ENCODE results near the gene EID3.

Gene EID3

DNA sequence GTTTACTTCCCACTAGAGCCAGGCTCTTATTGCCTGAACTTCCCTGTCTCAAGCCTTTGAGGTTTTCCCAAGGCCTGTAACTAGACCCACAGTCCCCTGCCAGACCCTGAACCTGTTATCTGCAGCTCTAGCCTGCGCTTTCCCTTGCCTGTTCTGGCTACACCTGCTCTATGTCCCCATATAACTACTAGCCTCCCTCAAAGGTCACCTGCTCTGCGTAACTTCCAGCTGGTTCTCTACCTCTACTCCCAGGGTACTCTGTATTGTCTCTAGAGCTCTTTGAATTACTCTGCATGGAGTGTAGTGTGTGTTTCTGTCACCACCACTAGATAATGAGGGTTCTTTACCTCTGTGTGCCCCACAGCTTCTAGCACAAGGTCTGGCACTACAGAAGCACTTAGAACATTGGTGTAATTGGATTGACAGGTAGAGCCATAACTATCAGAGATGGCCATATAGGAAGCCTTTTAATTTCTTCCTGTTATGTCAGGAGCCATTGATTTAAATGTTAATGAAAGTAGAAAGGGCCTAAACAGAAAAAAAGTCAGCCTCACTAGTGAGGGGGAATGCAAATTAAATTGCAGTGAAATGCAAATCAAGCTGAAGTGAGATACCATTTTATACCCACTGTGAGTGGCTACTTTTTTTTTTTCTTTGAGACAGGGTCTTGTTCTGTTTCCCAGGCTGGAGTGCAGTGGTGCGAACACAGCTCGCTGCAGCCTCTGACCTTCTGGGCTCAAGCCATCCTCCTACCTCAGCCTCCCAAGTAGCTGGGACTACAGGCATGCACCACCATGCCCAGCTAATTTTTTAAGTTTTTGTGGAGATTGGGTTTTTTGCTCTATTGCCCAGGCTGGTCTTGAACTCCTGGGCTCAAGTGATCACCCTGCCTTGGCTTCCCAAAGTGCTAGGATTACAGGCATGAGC, 47.8 kb downstream of the EID3 start:
- no peak for DNase-seq (ENCODE audit: low read depth)
- TF ChIP-seq, protein P1, sequence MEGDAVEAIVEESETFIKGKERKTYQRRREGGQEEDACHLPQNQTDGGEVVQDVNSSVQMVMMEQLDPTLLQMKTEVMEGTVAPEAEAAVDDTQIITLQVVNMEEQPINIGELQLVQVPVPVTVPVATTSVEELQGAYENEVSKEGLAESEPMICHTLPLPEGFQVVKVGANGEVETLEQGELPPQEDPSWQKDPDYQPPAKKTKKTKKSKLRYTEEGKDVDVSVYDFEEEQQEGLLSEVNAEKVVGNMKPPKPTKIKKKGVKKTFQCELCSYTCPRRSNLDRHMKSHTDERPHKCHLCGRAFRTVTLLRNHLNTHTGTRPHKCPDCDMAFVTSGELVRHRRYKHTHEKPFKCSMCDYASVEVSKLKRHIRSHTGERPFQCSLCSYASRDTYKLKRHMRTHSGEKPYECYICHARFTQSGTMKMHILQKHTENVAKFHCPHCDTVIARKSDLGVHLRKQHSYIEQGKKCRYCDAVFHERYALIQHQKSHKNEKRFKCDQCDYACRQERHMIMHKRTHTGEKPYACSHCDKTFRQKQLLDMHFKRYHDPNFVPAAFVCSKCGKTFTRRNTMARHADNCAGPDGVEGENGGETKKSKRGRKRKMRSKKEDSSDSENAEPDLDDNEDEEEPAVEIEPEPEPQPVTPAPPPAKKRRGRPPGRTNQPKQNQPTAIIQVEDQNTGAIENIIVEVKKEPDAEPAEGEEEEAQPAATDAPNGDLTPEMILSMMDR (conservative IDR thresholded peaks at IDR 0.05; ENCODE audit: control insufficient read depth, insufficient read depth, low read depth, low read length) = no peak
- no peak overlapping the region for H3K4me3 ChIP-seq (ENCODE audit: control insufficient read depth, low read depth, low read length)

DNA sequence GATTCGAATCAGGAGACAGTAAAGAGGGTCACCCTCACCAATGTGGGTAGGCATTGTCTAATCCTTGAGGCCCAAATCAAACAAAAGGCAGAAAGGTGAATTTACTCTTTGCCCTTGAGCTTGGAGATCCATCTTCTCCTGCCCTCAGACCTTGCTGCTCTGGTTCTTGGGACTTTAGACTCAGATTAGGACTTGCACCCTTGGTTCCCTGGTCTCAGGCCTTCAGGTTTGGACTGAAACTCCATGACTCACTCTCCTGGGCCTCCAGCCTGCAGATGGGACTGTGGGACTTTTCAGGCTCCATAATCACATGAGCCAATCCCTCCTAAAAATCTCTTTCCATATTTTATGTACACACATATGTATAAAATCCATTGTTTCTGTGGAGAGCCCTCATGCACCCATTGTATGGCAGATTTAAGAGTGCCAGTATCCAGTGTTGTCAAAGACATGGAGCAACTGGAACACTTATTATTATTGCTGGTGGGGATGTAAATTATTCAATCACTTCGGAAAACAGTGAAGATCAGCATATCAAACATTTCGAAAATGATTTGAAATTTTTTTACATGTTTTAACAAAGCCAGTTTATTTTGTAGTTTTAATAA, 48.7 kb downstream of the EID3 start:
- H3K4me3 ChIP-seq (ENCODE audit: control insufficient read depth, low read depth, low read length) = no peak overlapping the region
- DNase-seq (ENCODE audit: low read depth) = peak; percentile 58
- TF ChIP-seq, protein P1 (conservative IDR thresholded peaks at IDR 0.05; ENCODE audit: control insufficient read depth, insufficient read depth, low read depth, low read length) = no peak

DNA sequence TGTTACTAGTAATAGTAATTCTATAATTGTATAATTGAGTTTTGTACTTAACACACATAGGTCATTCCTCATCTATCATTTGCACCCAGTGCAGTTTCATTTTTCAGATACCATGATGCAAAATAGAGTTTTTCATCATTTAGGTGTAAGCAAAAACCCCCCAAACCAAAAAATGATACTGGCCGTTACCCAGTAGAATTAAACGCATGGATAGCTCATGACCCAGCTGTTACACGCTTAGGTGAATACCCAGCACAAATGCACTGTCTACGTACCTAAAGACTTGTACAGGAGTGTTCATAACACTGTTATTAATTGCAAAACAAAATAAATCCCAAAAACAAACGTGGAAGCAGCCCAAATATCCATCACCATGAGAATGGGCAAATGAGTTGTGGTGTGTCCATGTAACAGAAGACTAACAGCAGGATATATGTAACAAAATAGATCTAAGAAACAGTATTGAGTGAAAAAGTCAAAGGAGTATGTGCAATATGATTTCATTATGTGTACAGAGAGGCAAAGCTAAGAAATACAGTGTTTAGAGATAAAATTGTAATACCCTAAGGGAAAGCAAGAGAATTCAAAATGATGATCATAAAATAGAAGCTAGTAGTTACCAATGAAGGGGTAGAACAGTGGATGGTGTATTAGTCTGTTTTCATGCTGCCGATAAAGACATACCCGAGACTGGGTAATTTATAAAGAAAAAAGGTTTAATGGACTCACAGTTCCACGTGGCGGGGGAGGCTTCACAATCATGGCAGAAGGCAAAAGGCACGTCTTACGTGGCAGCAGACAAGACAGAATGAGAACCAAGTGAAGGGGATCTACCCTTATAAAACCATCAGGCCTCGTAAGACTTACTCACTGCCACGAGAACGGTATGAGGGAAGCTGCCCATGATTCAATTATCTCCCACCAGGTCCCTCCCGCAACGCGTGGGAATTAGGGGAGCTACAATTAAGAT, 49.8 kb downstream of the EID3 start:
- DNase-seq (ENCODE audit: low read depth) = no peak
- TF ChIP-seq, protein P1 (conservative IDR thresholded peaks at IDR 0.05; ENCODE audit: control insufficient read depth, insufficient read depth, low read depth, low read length) = no peak
- no peak overlapping the region for H3K4me3 ChIP-seq (ENCODE audit: control insufficient read depth, low read depth, low read length)

DNA sequence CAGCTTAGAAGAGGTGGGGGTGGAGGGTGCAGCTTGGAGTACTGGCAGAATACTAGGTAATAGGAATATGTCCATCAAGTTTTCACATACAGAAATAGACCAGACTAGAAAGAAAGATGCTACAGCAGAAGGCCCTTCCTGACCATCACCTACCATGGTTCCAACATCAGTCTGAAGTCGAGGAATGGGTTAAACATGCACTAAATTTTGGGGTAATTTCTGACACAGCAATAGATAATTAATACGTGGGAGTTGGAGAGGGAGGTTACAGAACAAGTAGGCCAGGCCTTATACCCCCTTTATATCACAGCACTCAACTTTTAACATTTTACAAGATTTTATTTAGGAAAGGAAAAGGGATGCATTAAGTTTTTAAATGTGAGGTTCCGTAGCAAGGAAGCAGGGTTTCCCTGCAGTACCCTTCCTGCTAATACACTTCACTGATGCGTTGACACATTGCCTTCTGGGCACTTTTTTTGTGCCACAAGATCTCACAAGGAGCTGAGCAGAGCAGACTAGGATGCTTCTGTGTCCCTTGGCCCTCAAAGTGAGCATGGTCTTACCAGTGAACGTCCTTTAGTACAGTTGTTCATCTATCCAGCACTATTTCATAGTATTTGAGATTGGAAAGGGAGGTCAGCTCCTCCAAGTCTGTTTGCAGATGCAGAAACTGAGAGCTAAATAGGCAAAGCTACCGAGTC, 50.8 kb downstream of the EID3 start:
- no peak overlapping the region for H3K4me3 ChIP-seq (ENCODE audit: control insufficient read depth, low read depth, low read length)
- DNase-seq (ENCODE audit: low read depth) = no peak
- TF ChIP-seq, protein P1 (conservative IDR thresholded peaks at IDR 0.05; ENCODE audit: control insufficient read depth, insufficient read depth, low read depth, low read length) = no peak

All from fibroblast of mammary gland (primary cell).